ENCODE data around the gene JUNB.

The JUNB gene

GRCh38 chr19:12777217-12778016, 13.9 kb upstream of the JUNB start:
- Histone ChIP-seq H3K27me3 (replicated peaks; ENCODE audit: control insufficient read depth, insufficient read depth, low read length) (no peaks in the 10 kb centered on the region), H3K4me3 (replicated peaks; ENCODE audit: low read depth, low read length) (peak overlapping the region; percentile 75), H3K36me3 (ENCODE audit: control insufficient read depth, insufficient read depth, low read length) (no peaks in the 10 kb centered on the region)
- TF ChIP-seq CTCF (IDR thresholded peaks at IDR 0.05; ENCODE audit: insufficient read depth, low read length, poor library complexity, severe bottlenecking): peak; percentile 99
- peak; percentile 87 for DNase-seq (ENCODE audit: extremely low read depth, insufficient read length)

- no peaks in the 10 kb centered on the region for H3K36me3 ChIP-seq (ENCODE audit: control insufficient read depth, insufficient read depth, low read length)
- peak; percentile 73 for DNase-seq (ENCODE audit: extremely low read depth, insufficient read length)
Observed at GRCh38 chr19:12778017-12778904, 13.0 kb upstream of the JUNB start.

GRCh38 chr19:12778905-12779161, 12.5 kb upstream of the JUNB start:
- no peak for DNase-seq (ENCODE audit: extremely low read depth, insufficient read length)
- Histone ChIP-seq H3K4me3 (replicated peaks; ENCODE audit: low read depth, low read length) (peak overlapping the region; percentile 75), H3K27me3 (replicated peaks; ENCODE audit: control insufficient read depth, insufficient read depth, low read length) (no peaks in the 10 kb centered on the region), H3K36me3 (ENCODE audit: control insufficient read depth, insufficient read depth, low read length) (no peaks in the 10 kb centered on the region)
- no peak for TF ChIP-seq CTCF (IDR thresholded peaks at IDR 0.05; ENCODE audit: insufficient read depth, low read length, poor library complexity, severe bottlenecking)

More at GRCh38 chr19:12778017-12778904, 13.0 kb upstream of the JUNB start:
- Histone ChIP-seq H3K4me3 (replicated peaks; ENCODE audit: low read depth, low read length) (peak overlapping the region; percentile 75), H3K27me3 (replicated peaks; ENCODE audit: control insufficient read depth, insufficient read depth, low read length) (no peaks in the 10 kb centered on the region)
- no peak for TF ChIP-seq CTCF (IDR thresholded peaks at IDR 0.05; ENCODE audit: insufficient read depth, low read length, poor library complexity, severe bottlenecking)

- H3K4me3 ChIP-seq (replicated peaks; ENCODE audit: low read depth, low read length): peak overlapping the region; percentile 75
- DNase-seq (ENCODE audit: extremely low read depth, insufficient read length): peak; percentile 56
- H3K27me3 ChIP-seq (replicated peaks; ENCODE audit: control insufficient read depth, insufficient read depth, low read length): no peaks in the 10 kb centered on the region
- peak; percentile 31 for TF ChIP-seq CTCF (IDR thresholded peaks at IDR 0.05; ENCODE audit: insufficient read depth, low read length, poor library complexity, severe bottlenecking)
- H3K36me3 ChIP-seq (ENCODE audit: control insufficient read depth, insufficient read depth, low read length): no peaks in the 10 kb centered on the region
Observed at GRCh38 chr19:12779162-12779993, 11.9 kb upstream of the JUNB start.

DNA sequence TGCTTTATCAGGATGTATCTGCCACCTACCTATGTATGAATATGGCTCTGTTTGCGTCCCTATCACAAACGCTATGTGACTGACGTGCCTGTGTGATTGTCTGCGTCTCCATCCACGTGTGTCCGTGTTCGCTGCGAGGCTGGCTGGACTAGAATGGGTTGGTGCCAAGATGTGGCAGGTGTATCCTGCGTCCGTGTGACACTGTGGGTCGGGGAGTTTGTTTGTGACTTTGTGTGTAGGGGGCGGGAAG, 9.2 kb upstream of the JUNB start:
- no peak for TF ChIP-seq CTCF (IDR thresholded peaks at IDR 0.05; ENCODE audit: insufficient read depth, low read length, poor library complexity, severe bottlenecking)
- Histone ChIP-seq H3K4me3 (replicated peaks; ENCODE audit: low read depth, low read length) (peak overlapping the region; percentile 57), H3K27me3 (replicated peaks; ENCODE audit: control insufficient read depth, insufficient read depth, low read length) (no peaks in the 10 kb centered on the region), H3K36me3 (ENCODE audit: control insufficient read depth, insufficient read depth, low read length) (no peaks in the 10 kb centered on the region)
- DNase-seq (ENCODE audit: extremely low read depth, insufficient read length): no peak

Data from GM06990 (cell line).